Measurements from ENCODE around the gene DBI. TPM values are rescaled to one million over a fixed set of nuclear protein-coding genes. Genes with fewer than 3 reads are reported as not detected.

The DBI gene
- total and polyA plus RNA-seq, 2 of the 8 experiments (the other 6 are each of a cell fraction or from before 2014, with no cell fraction given) = 180 to 212 TPM

DNA sequence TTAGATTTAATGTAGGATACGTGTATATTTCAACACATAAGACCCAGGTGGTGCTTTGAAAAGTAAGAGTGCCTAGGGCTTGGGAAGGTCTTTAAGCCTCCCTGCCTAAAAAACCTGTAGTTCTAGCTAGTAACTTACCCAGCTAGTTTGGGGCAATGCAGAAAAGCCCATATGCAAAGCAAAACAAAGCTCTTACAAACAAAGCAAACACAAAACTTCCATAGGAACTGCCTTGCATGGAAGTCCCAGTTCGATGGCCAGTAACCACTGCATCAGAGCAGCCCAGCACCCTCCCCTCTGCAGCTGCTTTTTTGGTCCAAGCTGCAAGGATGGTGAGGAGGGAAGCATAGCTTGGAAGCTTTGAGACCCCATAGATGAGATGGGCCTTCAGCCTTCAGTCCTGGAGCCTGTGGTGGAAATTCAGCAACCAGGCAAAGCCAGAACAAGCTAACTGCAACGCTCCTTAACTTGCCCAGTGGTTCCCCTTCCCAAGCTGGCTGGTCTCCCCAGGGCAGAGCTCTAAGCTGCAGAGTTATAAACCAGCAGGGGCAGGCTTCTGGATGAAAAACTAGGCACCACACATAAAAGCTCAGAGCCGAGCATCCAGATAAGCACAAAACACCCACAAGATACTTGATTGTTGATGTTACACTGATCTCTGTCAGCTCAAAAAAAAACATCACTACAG is 16.3 kb upstream of the DBI start (continued):
- TF ChIP-seq, protein P1, sequence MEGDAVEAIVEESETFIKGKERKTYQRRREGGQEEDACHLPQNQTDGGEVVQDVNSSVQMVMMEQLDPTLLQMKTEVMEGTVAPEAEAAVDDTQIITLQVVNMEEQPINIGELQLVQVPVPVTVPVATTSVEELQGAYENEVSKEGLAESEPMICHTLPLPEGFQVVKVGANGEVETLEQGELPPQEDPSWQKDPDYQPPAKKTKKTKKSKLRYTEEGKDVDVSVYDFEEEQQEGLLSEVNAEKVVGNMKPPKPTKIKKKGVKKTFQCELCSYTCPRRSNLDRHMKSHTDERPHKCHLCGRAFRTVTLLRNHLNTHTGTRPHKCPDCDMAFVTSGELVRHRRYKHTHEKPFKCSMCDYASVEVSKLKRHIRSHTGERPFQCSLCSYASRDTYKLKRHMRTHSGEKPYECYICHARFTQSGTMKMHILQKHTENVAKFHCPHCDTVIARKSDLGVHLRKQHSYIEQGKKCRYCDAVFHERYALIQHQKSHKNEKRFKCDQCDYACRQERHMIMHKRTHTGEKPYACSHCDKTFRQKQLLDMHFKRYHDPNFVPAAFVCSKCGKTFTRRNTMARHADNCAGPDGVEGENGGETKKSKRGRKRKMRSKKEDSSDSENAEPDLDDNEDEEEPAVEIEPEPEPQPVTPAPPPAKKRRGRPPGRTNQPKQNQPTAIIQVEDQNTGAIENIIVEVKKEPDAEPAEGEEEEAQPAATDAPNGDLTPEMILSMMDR (IDR thresholded peaks at IDR 0.05; ENCODE audit: control extremely low read depth in 1 of 3, insufficient read depth in 1 of 3, low read depth in 1 of 3, low read length in 3 of 3) = peak in 2 of 3 experiments; percentile 34 to 35; a peak in 2 of 4 replicates
- TF ChIP-seq YY1 (IDR thresholded peaks at IDR 0.05; ENCODE audit: low read depth, low read length) (no peak), FOSL1 (IDR thresholded peaks at IDR 0.05; ENCODE audit: insufficient read depth, low read depth, low read length) (no peak)
- TF ChIP-seq, protein P2, sequence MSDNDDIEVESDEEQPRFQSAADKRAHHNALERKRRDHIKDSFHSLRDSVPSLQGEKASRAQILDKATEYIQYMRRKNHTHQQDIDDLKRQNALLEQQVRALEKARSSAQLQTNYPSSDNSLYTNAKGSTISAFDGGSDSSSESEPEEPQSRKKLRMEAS (IDR thresholded peaks at IDR 0.05) = no peak
